Kidney (tissue), 14 donors: ENCODE data around the gene CRYGS. TPM values are rescaled to one million over a fixed set of nuclear protein-coding genes. Genes with fewer than 3 reads are reported as not detected.

ENCODE experiments used
- DNase-seq, 5 donors: peaks; one replicate each; pipeline ENCODE4 v3.0.0-alpha.2; 2013 to 2020
- FAIRE-seq: peaks from 2 replicates; lab custom pipeline; 2012; peaks lifted over from hg19 to GRCh38; lab: Jason Lieb, UNC
- H3K27ac ChIP-seq, 2 donors: one replicate each; pipeline ENCODE4 v1.7.0; 2013; ENCODE audit warnings: low read depth in 2 of 2, low read length in 2 of 2, inconsistent platforms in 1 of 2
- H3K27me3 ChIP-seq: one replicate; pipeline ENCODE4 v1.7.1; 2013; ENCODE audit warnings: low read length, inconsistent platforms; ENCODE audit not compliant: control insufficient read depth, insufficient read depth
- H3K36me3 ChIP-seq, 3 donors: one replicate each; pipeline versions ENCODE4 v1.7.0 to v1.7.1; 2013; ENCODE audit warnings: low read length in 3 of 3, control low read depth in 1 of 3, inconsistent platforms in 1 of 3; ENCODE audit not compliant: insufficient read depth in 3 of 3, control insufficient read depth in 2 of 3
- H3K4me1 ChIP-seq, 3 donors: one replicate each; pipeline versions ENCODE4 v1.7.0 to v1.7.1; 2013; ENCODE audit warnings: low read length in 3 of 3, inconsistent platforms in 1 of 3, low read depth in 1 of 3; ENCODE audit not compliant: control insufficient read depth in 2 of 3, insufficient read depth in 2 of 3
- H3K4me3 ChIP-seq, 3 donors: one replicate each; pipeline versions ENCODE4 v1.7.0 to v1.8.1; 2013; ENCODE audit warnings: low read length in 3 of 3, control low read depth in 1 of 3, inconsistent platforms in 1 of 3
- H3K9ac ChIP-seq, 3 donors: one replicate each; pipeline versions ENCODE4 v1.7.0 to v1.7.1; 2013; ENCODE audit warnings: low read length in 3 of 3, control low read depth in 1 of 3, inconsistent platforms in 1 of 3
- H3K9me3 ChIP-seq, 3 donors: one replicate each; pipeline versions ENCODE4 v1.7.0 to v1.7.1; 2013; ENCODE audit warnings: low read length in 3 of 3, control low read depth in 1 of 3, inconsistent platforms in 1 of 3; ENCODE audit not compliant: control insufficient read depth in 2 of 3, insufficient read depth in 1 of 3
- intact Hi-C: fragments of 100-400 bp; cut with DNase I; formaldehyde crosslinking; loops from one replicate; pipeline ENCODE4 v1.11.1; 2022
- polyA plus RNA-seq: library from polyadenylated mRNA; stranded (reverse); fragments of 350-450 nt; fragmentation: Illumina TruSeq; extraction: RNeasy Lipid Tissue Mini Kit (QIAGEN cat#74804); gene quantifications from one replicate; pipeline ENCODE4 v1.2.3, GENCODE V29; 2014; ENCODE audit warnings: low read depth, low replicate concordance; ENCODE audit not compliant: insufficient read depth
- total RNA-seq: library from RNA; stranded (reverse); fragmentation: NEBNext Ultra II Directional; extraction: Animal tissue kit (Norgen Biotek cat#: 25700); gene quantifications from one replicate; pipeline ENCODE4 v1.2.1, GENCODE V29; 2021
- TF ChIP-seq, protein P1 (sequence below): IDR thresholded peaks from 3 replicates; pipeline ENCODE4 v1.5.1; 2012; ENCODE audit warnings: mild to moderate bottlenecking, moderate library complexity, borderline replicate concordance; ENCODE audit not compliant: insufficient read depth; ENCODE audit errors: extremely low read depth
- donor health status: control.
- donor health status: control.
- donor health status: control.
- donor health status: control.
- donor health status: control.
- donor health status: DM: yes; HTN: yes; CAD: no.
- donor health status: Normal renal cell carcinoma (clear cell type).

Gene CRYGS
- total and polyA plus RNA-seq, 2 donors from 2014 or later, result 2.9 to 3.7 TPM

DNA sequence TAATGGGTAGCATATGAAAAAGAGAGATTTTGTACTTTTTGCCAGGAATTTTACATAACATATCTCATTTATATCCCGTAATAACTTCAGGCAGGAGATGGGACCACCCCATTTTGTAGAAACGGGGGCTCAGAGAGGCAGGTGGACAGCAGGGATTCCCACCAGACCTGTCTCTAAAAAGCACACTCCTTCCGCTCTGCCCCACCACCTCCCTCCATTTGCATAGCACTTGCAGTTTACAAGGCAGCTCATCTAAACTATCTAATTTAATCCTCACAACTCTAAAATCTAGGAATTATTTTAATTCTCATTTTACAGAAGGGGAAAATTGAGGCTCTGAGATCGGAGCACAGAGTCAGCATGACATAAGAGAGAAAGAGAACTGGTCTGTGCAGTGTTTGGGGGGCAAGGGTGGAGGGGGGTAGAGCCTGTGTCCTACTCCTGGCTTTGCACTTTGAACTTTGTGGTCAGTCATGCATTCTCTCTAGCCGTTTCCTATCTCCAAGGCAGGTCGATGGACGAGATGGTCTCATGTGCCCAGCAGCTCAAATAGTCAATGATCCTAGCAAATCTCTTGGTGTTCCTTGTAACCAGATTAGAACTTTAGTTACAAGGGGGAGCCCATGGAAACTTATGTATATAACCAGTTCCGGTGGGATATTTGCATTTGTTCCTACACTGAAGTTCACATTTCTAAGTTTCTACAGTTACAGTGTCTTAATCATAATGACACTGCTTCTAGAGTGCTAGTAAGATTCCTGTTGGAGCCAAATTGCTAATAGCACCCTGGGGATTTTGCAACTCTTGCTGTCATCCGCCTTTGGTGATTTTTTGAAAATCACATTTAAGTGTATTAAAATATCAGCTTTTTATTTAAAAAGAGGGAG lies 18.6 kb downstream of the CRYGS start:
- Histone ChIP-seq H3K4me3 (no peak overlapping the region), H3K27ac (no peak overlapping the region), H3K4me1 (peaks cover 0 to 4% (median 0%) of the 10 kb centered on the region in 3 donors), H3K9ac (no peak overlapping the region), H3K27me3 (no peaks in the 10 kb centered on the region), H3K9me3 (no peaks in the 10 kb centered on the region), H3K36me3 (no peaks in the 10 kb centered on the region)
- TF ChIP-seq, protein P1, sequence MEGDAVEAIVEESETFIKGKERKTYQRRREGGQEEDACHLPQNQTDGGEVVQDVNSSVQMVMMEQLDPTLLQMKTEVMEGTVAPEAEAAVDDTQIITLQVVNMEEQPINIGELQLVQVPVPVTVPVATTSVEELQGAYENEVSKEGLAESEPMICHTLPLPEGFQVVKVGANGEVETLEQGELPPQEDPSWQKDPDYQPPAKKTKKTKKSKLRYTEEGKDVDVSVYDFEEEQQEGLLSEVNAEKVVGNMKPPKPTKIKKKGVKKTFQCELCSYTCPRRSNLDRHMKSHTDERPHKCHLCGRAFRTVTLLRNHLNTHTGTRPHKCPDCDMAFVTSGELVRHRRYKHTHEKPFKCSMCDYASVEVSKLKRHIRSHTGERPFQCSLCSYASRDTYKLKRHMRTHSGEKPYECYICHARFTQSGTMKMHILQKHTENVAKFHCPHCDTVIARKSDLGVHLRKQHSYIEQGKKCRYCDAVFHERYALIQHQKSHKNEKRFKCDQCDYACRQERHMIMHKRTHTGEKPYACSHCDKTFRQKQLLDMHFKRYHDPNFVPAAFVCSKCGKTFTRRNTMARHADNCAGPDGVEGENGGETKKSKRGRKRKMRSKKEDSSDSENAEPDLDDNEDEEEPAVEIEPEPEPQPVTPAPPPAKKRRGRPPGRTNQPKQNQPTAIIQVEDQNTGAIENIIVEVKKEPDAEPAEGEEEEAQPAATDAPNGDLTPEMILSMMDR, result no peak
- peak in 1 of 5 donors; percentile 25 for DNase-seq
- no peak for FAIRE-seq
- intact Hi-C loops, result no loop called here

DNA sequence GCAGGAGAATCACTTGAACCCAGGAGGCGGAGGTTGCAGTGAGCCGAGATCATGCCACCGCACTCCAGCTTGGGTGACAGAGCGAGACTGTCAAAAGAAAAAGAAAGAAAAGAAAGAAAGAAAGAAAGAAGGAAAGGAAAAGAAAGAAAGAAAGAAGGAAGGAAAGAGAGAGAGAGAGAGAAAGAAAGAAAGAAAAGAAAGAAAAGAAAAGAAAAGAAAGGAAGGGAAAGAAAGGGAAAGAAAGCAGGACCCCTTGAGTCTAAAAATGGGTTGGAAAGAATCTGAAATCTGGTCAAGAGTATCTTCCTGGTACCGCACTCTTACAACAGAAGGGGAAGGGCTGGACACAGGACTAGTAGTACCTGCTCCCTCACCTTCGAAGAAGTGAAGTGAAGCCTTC lies 19.6 kb downstream of the CRYGS start:
- H3K27ac ChIP-seq, result no peak overlapping the region
- intact Hi-C loops, result no loop called here
- DNase-seq (no peak), FAIRE-seq (no peak)
- no peak overlapping the region for H3K9ac ChIP-seq
- no peaks in the 10 kb centered on the region for H3K36me3 ChIP-seq
- no peaks in the 10 kb centered on the region for H3K27me3 ChIP-seq
- H3K4me1 ChIP-seq, result peaks cover 0 to 4% (median 0%) of the 10 kb centered on the region in 3 donors
- no peaks in the 10 kb centered on the region for H3K9me3 ChIP-seq
- H3K4me3 ChIP-seq, result no peak overlapping the region
- TF ChIP-seq, protein P1, result no peak

DNA sequence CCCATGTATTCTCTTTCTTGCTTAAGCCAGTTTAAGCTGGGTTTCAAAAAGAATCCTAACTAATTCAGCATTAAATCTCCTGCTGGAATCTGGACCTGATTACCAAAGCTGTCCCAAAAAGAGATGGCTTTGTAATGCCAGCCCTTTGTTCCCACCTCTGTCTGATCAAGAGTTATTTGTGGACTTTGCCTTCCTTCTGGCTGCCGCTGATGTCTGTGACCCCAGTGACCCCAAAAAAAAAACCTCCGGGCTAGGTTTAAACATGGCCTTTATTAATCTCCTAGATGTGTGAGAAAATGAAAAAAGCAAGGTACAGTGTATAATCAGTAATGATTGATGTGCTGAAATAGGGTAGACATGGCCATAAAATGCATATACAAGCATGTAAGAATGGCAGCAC lies 20.7 kb downstream of the CRYGS start:
- intact Hi-C loops, result no loop called here
- no peak for FAIRE-seq
- TF ChIP-seq, protein P1, result no peak

More for the DNA sequence above, 20.7 kb downstream of the CRYGS start:
- Histone ChIP-seq H3K27me3 (no peaks in the 10 kb centered on the region), H3K27ac (no peak overlapping the region), H3K36me3 (no peaks in the 10 kb centered on the region), H3K4me1 (peaks cover 0 to 4% (median 0%) of the 10 kb centered on the region in 3 donors), H3K9me3 (no peaks in the 10 kb centered on the region), H3K4me3 (no peak overlapping the region), H3K9ac (no peak overlapping the region)
- DNase-seq, result no peak
